ENCODE results near the gene PHLPP1.

- no peak for TF ChIP-seq CTCF (IDR thresholded peaks at IDR 0.05; ENCODE audit: insufficient read depth, low read length, poor library complexity, severe bottlenecking)
- no peak for TF ChIP-seq EZH2phosphoT487 (conservative IDR thresholded peaks at IDR 0.05; ENCODE audit: low read length)
These were observed 222.7 kb downstream of the PHLPP1 start for GRCh38 chr18:62938006-62938405.
